Testis (tissue), 2 donors: ENCODE measurements around the gene CBX3.

Experiments
- POLR2A ChIP-seq: fragments of 450-650 bp; IDR thresholded peaks from one replicate; pipeline ENCODE4 v1.6.1; 2017; ENCODE audit warnings: antibody characterized with exemption, mild to moderate bottlenecking, moderate library complexity
- TF ChIP-seq, protein P1 (sequence below), 3 experiments: fragments of 450-650 bp in 2 of 3; fragments of 200-600 bp in 1 of 3; sonication (generic) in 1 of 3; IDR thresholded peaks; one replicate each; pipeline ENCODE4 v1.5.1; 2016 to 2019; ENCODE audit warnings: antibody characterized with exemption in 3 of 3, mild to moderate bottlenecking in 2 of 3, moderate library complexity in 1 of 3

DNA sequence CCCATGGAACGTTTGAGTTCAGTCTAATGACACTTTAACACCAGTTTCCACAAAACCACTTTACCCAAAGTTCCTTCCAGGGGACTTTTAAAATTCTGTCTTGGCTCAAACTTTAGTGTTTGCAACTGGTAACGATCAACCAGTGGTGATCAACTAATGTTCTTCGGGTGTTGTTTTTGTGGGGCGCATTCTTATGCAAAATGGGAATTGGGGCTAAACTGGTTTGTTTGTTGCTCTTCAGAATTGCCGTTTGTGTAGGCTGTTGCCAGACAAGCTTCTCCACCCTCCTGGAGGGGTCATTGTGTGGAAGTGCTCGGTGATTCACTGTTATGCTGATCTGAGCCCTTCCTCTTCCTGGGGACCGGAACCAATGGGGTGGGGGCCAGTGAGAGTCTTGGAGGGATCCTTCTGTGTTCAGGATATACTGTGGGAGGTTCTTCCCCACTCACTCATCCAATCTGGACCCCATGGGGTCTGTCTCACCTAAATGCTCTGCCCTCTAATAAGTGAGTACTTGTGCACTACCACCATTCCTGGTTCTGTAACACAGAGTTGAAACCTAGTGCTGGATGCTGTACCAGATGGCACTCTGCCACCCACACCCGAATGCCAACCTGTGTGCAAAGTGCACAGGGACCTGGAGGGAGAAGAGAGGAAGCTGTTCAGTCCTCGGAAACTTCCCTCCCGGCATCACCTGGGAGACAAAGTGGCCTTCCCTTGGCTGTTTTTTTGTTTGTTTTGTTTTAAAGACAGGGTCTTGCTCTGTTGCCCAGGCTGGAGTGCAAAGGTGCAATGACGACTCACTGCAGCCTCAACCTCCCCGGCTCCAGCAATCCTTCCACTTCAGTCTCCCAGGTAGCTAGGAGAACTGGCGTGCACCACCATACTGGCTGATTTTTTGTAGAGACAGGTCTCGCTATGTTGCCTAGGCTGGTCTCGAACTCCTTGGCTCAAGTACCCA is 47.4 kb upstream of the CBX3 start:
- no peak for TF ChIP-seq POLR2A
- TF ChIP-seq, protein P1, sequence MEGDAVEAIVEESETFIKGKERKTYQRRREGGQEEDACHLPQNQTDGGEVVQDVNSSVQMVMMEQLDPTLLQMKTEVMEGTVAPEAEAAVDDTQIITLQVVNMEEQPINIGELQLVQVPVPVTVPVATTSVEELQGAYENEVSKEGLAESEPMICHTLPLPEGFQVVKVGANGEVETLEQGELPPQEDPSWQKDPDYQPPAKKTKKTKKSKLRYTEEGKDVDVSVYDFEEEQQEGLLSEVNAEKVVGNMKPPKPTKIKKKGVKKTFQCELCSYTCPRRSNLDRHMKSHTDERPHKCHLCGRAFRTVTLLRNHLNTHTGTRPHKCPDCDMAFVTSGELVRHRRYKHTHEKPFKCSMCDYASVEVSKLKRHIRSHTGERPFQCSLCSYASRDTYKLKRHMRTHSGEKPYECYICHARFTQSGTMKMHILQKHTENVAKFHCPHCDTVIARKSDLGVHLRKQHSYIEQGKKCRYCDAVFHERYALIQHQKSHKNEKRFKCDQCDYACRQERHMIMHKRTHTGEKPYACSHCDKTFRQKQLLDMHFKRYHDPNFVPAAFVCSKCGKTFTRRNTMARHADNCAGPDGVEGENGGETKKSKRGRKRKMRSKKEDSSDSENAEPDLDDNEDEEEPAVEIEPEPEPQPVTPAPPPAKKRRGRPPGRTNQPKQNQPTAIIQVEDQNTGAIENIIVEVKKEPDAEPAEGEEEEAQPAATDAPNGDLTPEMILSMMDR (IDR thresholded peaks at IDR 0.05) = no peak
